ENCODE results near the gene SPG7. TPM values are rescaled to one million over a fixed set of nuclear protein-coding genes. Genes with fewer than 3 reads are reported as not detected.
A peak's percentile ranks its signal among the peaks of the same experiment; 100 is the strongest.
"Not testable (repeated sequence)": the region's sequence is repeated elsewhere in the genome, so short reads cannot be mapped to it uniquely, and the experiment has no call there.

SPG7 gene
- 10 to 100 TPM; 58.8 to 94.3 (median 83.3) TPM for total RNA-seq

DNA sequence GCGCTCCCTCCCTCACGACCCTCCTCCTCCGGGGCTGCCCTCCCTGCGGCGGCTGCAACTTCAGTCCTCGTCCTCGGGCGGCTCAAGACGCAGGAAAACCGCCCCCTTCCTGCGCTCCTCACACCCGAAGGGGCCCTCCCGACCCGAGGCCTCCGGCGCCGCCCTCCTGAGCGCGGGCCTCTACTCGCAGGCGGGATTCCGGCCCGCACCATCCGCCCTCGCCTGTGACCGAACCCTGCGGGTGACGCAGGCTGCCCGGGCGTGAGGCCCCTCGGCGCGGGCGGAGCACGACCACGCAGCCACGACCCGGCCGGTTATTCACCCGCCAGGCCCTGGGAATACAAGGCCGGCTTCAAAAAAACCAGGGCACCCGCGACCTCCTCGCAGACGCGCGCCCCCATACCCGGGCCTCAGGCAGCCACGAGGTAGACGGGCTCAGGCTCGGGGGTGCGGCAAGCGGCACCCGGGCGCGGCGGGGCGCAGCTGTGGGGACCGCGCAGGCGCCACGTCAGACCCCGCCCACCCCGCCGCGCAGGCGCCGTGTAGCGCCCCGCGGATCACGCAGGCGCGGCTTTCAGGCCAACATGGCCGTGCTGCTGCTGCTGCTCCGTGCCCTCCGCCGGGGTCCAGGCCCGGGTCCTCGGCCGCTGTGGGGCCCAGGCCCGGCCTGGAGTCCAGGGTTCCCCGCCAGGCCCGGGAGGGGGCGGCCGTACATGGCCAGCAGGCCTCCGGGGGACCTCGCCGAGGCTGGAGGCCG, at the start of gene SPG7:
TSS of gene SPG7 (plus strand) at position 570 of the 757 bp plus-strand sequence. CDS start at position 585, 15 bp downstream.
- Histone ChIP-seq H3K9me3 (no peaks in the 10 kb centered on the region), H3K4me1 (peaks cover 38 to 46% (median 44%) of the 10 kb centered on the region in 4 donors), H3K27ac (replicated peaks in 1 of 4) (peak within 1 kb of the TSS; percentile 90 to 96 (median 95)), H3K36me3 (peaks cover 19 to 29% (median 27%) of the 10 kb centered on the region in 4 donors), H3K4me3 (peak within 1 kb of the TSS; percentile 80 to 97 (median 88)), H3K27me3 (no peaks in the 10 kb centered on the region)
- TF ChIP-seq POLR2AphosphoS5 (IDR thresholded peaks at IDR 0.05) (peak; percentile 84 to 93), POLR2A (IDR thresholded peaks at IDR 0.05; ENCODE audit: low read depth) (peak; percentile 83)
- TF ChIP-seq, protein P1, sequence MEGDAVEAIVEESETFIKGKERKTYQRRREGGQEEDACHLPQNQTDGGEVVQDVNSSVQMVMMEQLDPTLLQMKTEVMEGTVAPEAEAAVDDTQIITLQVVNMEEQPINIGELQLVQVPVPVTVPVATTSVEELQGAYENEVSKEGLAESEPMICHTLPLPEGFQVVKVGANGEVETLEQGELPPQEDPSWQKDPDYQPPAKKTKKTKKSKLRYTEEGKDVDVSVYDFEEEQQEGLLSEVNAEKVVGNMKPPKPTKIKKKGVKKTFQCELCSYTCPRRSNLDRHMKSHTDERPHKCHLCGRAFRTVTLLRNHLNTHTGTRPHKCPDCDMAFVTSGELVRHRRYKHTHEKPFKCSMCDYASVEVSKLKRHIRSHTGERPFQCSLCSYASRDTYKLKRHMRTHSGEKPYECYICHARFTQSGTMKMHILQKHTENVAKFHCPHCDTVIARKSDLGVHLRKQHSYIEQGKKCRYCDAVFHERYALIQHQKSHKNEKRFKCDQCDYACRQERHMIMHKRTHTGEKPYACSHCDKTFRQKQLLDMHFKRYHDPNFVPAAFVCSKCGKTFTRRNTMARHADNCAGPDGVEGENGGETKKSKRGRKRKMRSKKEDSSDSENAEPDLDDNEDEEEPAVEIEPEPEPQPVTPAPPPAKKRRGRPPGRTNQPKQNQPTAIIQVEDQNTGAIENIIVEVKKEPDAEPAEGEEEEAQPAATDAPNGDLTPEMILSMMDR (IDR thresholded peaks at IDR 0.05) = no peak
- intact Hi-C loops (cut with DNase I) = loop anchor here (5.0 kb wide), 2 partner anchors 176 to 266 kb away; no protein-coding TSS in a partner anchor
- peak; percentile 95 for DNase-seq (ENCODE audit: extremely low spot score)
- 0% methylated on average over 8 of the region's 90 CpGs for WGBS

DNA sequence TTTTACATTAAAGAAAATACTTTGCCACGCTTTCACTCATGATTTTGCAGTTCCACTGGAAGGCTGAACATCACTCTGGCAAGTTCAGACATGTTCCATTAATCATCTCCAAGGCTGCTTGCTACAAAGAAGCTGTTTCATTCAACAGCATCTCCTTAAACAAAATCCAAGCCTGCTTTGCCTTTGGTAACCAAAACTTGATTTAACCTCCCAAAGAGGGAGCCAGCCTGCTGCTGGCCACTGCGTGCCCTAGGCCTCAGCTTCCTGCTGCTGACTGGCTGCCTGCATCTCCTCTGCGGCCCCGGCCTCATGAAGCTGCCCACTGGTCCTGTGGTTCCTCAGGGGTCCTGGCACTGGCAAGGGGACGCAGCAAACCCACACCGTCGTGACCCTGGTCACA, 49.7 kb upstream of the SPG7 start:
- H3K27ac ChIP-seq (replicated peaks in 1 of 4) = no peak overlapping the region
- intact Hi-C loops (cut with DNase I) = no loop called here
- no peaks in the 10 kb centered on the region for H3K9me3 ChIP-seq
- H3K4me3 ChIP-seq = no peak overlapping the region
- H3K4me1 ChIP-seq = peaks cover 27 to 58% (median 47%) of the 10 kb centered on the region in 4 donors
- no peaks in the 10 kb centered on the region for H3K27me3 ChIP-seq
- 84% methylated on average over 4 of the region's 7 CpGs for WGBS
- H3K36me3 ChIP-seq = no peaks in the 10 kb centered on the region
- DNase-seq (ENCODE audit: extremely low spot score) = no peak
- TF ChIP-seq POLR2A (IDR thresholded peaks at IDR 0.05; ENCODE audit: low read depth) = no peak
- no peak for TF ChIP-seq POLR2AphosphoS5 (IDR thresholded peaks at IDR 0.05)
- TF ChIP-seq, protein P1 (IDR thresholded peaks at IDR 0.05) = no peak
- TF ChIP-seq EP300 (IDR thresholded peaks at IDR 0.05) = no peak

DNA sequence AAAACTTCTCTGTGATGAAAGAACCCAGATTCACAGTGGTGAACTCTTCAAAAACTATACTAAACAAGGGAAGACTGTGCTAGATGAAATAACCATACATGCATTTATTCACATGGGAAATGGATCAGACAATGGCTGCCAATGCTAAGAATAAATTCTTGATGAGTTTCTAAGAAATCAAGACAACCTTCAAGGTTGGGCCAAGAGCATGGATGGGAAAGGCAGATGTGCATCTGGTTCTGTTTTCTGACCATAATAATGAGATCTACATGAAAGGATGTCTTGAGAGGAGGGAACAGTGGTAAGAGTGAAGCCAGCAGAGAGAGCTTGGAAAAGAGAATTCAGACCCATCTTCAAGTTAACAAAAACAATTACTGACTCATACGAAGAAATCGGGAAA, 49.2 kb upstream of the SPG7 start:
- TF ChIP-seq POLR2AphosphoS5 (IDR thresholded peaks at IDR 0.05) = no peak
- TF ChIP-seq, protein P1 (IDR thresholded peaks at IDR 0.05) = no peak
- intact Hi-C loops (cut with DNase I) = no loop called here
- H3K4me3 ChIP-seq = no peak overlapping the region
- H3K9me3 ChIP-seq = no peaks in the 10 kb centered on the region
- WGBS = 76% methylated on average over 2 of the region's 2 CpGs
- peaks cover 23 to 54% (median 44%) of the 10 kb centered on the region in 4 donors for H3K4me1 ChIP-seq
- no peaks in the 10 kb centered on the region for H3K36me3 ChIP-seq
- no peak for DNase-seq (ENCODE audit: extremely low spot score)
- no peaks in the 10 kb centered on the region for H3K27me3 ChIP-seq
- no peak overlapping the region for H3K27ac ChIP-seq (replicated peaks in 1 of 4)

DNA sequence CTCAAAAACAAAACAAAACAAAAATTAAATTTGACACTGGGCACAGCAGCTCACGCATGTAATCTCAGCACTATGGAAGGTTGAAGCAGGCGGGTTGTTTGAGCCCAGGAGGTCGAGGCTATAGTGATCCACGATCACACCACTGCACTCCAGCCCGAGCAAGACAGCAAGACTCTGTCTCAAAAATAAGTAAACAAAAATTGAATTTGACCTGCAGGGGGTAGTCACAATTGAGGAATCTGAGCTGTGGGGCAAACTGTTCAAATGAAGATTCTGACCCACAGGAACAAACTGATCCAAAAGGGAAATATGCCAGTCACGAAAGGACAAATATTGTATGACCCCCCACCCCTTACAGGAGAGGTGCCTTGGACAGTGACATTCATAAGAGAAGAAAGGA, 47.6 kb upstream of the SPG7 start:
- H3K27ac ChIP-seq (replicated peaks in 1 of 4) = no peak overlapping the region
- DNase-seq (ENCODE audit: extremely low spot score) = no peak
- H3K9me3 ChIP-seq = no peaks in the 10 kb centered on the region
- no peak overlapping the region for H3K4me3 ChIP-seq
- TF ChIP-seq POLR2A (IDR thresholded peaks at IDR 0.05; ENCODE audit: low read depth) = no peak
- no peak for TF ChIP-seq EP300 (IDR thresholded peaks at IDR 0.05)
- TF ChIP-seq, protein P1 (IDR thresholded peaks at IDR 0.05) = no peak
- TF ChIP-seq POLR2AphosphoS5 (IDR thresholded peaks at IDR 0.05) = no peak
- intact Hi-C loops (cut with DNase I) = no loop called here
- H3K4me1 ChIP-seq = peaks cover 24 to 47% (median 36%) of the 10 kb centered on the region in 4 donors
- 98% methylated on average over 6 of the region's 6 CpGs for WGBS
- no peaks in the 10 kb centered on the region for H3K36me3 ChIP-seq
- H3K27me3 ChIP-seq = no peaks in the 10 kb centered on the region

DNA sequence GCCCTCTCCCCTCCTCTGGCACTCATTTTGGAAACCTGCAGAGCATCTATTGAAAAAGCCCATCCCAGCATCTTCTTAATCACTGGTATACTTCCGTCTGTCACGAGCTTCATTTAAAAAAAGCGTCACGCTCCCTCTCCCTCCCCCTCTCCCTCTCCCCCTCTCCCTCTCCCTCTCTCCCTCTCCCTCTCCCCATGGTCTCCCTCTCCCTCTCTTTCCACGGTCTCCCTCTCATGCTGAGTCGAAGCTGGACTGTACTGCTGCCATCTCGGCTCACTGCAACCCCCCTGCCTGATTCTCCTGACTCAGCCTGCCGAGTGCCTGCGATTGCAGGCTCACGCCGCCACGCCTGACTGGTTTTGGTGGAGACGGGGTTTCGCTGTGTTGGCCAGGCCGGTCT, 46.3 kb upstream of the SPG7 start:
- H3K27ac ChIP-seq (replicated peaks in 1 of 4); H3K27me3 ChIP-seq; H3K36me3 ChIP-seq; intact Hi-C loops (cut with DNase I); H3K9me3 ChIP-seq; DNase-seq (ENCODE audit: extremely low spot score); H3K4me3 ChIP-seq: not testable (repeated sequence)
- WGBS = 58% methylated on average over 8 of the region's 15 CpGs
- H3K4me1 ChIP-seq = peaks cover 20 to 48% (median 38%) of the 10 kb centered on the region in 4 donors

DNA sequence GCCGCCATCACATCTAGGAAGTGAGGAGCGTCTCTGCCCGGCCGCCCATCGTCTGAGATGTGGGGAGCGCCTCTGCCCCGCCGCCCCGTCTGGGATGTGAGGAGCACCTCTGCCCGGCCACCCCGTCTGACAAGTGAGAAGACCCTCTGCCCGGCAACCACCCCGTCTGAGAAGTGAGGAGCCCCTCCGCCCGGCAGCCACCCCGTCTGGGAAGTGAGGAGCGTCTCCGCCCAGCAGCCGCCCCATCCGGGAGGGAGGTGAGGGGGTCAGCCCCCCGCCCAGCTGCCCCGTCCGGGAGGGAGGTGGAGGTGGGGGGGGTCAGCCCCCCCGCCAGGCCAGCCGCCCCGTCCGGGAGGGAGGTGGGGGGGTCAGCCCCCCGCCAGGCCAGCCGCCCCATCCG, 45.6 kb upstream of the SPG7 start:
- intact Hi-C loops (cut with DNase I); H3K4me3 ChIP-seq; H3K27ac ChIP-seq (replicated peaks in 1 of 4); H3K9me3 ChIP-seq; H3K36me3 ChIP-seq; H3K27me3 ChIP-seq; DNase-seq (ENCODE audit: extremely low spot score): not testable (repeated sequence)
- WGBS = 96% methylated on average over 10 of the region's 30 CpGs
- peaks cover 20 to 48% (median 42%) of the 10 kb centered on the region in 4 donors for H3K4me1 ChIP-seq

DNA sequence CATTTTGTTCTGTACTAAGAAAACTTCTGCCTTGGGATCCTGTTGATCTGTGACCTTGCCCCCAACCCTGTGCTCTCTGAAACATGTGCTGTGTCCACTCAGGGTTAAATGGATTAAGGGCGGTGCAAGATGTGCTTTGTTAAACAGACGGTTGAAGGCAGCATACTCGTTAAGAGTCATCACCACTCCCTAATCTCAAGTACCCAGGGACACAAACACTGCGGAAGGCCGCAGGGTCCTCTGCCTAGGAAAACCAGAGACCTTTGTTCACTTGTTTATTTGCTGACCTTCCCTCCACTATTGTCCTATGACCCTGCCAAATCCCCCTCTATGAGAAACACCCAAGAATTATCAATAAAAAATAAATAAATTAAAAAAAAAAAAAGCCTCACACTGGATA, 44.9 kb upstream of the SPG7 start:
- H3K27ac ChIP-seq (replicated peaks in 1 of 4); H3K27me3 ChIP-seq; H3K36me3 ChIP-seq; intact Hi-C loops (cut with DNase I); DNase-seq (ENCODE audit: extremely low spot score); H3K9me3 ChIP-seq; H3K4me3 ChIP-seq: not testable (repeated sequence)
- 70% methylated on average over 5 of the region's 5 CpGs for WGBS
- H3K4me1 ChIP-seq = peaks cover 25 to 53% (median 45%) of the 10 kb centered on the region in 4 donors
